Progenitor cell of endocrine pancreas (in vitro differentiated cells): ENCODE data around the gene IGF2BP3. TPM values are rescaled to one million over a fixed set of nuclear protein-coding genes. Genes with fewer than 3 reads are reported as not detected.

Source experiments
- DNase-seq: peaks from one replicate; pipeline ENCODE4 v3.0.0; 2021; ENCODE audit warnings: low spot score; ENCODE audit not compliant: unreplicated experiment
- H3K27ac Mint-ChIP-seq: 2 replicates; pipeline ENCODE4 v1.8.0; 2021; ENCODE audit warnings: mild to moderate bottlenecking, moderate library complexity, mixed read lengths
- H3K27me3 Mint-ChIP-seq: 2 replicates; pipeline ENCODE4 v1.8.0; 2021; ENCODE audit warnings: mixed read lengths
- H3K36me3 Mint-ChIP-seq: 2 replicates; pipeline ENCODE4 v1.8.0; 2022; ENCODE audit warnings: mixed read lengths; ENCODE audit not compliant: insufficient read depth
- H3K4me1 Mint-ChIP-seq: 2 replicates; pipeline ENCODE4 v1.8.0; 2021; ENCODE audit warnings: low read depth, mixed read lengths
- H3K4me3 Mint-ChIP-seq: 2 replicates; pipeline ENCODE4 v1.8.0; 2021; ENCODE audit warnings: low read depth, mild to moderate bottlenecking, moderate library complexity, mixed read lengths
- H3K9me3 Mint-ChIP-seq: 2 replicates; pipeline ENCODE4 v1.8.0; 2021; ENCODE audit warnings: low read depth, mixed read lengths
- total RNA-seq: library from RNA; stranded (reverse); gene quantifications from 2 replicates; pipeline ENCODE4 v1.2.1, GENCODE V29; 2021
- TF ChIP-seq, protein P1 (sequence below): fragments of 200-600 bp; sonication (generic); IDR thresholded peaks from one replicate; pipeline ENCODE4 v1.5.0; 2021; ENCODE audit warnings: antibody characterized with exemption, mild to moderate bottlenecking; ENCODE audit not compliant: unreplicated experiment

The IGF2BP3 gene
- total RNA-seq, 1 donor from 2014 or later = 96.9 TPM

DNA sequence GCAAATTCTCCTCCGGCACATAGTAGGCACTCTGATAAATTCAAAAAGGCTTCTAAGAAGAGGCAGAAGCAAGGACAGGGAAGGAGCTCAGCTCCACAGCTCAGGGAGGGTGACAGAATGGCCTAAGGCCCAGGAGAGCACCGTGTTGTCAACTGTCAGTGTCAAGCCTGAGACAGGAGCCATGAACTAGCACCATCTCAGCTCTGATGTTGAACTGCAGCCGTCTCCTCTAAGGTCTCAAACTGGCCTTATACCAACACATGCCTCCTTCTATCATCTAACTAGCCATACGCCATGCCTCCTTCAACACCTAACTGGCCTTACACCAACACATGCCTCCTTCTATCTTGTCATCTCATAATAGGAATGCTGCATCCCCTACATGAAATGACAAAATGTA is 73.0 kb downstream of the IGF2BP3 start:
- Mint-ChIP-seq H3K4me3 (no peak overlapping the region), H3K36me3 (peaks cover 11% of the 10 kb centered on the region), H3K4me1 (peaks cover 25% of the 10 kb centered on the region), H3K27me3 (no peaks in the 10 kb centered on the region), H3K27ac (no peak overlapping the region), H3K9me3 (no peaks in the 10 kb centered on the region)
- no peak for DNase-seq
- TF ChIP-seq, protein P1, sequence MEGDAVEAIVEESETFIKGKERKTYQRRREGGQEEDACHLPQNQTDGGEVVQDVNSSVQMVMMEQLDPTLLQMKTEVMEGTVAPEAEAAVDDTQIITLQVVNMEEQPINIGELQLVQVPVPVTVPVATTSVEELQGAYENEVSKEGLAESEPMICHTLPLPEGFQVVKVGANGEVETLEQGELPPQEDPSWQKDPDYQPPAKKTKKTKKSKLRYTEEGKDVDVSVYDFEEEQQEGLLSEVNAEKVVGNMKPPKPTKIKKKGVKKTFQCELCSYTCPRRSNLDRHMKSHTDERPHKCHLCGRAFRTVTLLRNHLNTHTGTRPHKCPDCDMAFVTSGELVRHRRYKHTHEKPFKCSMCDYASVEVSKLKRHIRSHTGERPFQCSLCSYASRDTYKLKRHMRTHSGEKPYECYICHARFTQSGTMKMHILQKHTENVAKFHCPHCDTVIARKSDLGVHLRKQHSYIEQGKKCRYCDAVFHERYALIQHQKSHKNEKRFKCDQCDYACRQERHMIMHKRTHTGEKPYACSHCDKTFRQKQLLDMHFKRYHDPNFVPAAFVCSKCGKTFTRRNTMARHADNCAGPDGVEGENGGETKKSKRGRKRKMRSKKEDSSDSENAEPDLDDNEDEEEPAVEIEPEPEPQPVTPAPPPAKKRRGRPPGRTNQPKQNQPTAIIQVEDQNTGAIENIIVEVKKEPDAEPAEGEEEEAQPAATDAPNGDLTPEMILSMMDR = no peak

DNA sequence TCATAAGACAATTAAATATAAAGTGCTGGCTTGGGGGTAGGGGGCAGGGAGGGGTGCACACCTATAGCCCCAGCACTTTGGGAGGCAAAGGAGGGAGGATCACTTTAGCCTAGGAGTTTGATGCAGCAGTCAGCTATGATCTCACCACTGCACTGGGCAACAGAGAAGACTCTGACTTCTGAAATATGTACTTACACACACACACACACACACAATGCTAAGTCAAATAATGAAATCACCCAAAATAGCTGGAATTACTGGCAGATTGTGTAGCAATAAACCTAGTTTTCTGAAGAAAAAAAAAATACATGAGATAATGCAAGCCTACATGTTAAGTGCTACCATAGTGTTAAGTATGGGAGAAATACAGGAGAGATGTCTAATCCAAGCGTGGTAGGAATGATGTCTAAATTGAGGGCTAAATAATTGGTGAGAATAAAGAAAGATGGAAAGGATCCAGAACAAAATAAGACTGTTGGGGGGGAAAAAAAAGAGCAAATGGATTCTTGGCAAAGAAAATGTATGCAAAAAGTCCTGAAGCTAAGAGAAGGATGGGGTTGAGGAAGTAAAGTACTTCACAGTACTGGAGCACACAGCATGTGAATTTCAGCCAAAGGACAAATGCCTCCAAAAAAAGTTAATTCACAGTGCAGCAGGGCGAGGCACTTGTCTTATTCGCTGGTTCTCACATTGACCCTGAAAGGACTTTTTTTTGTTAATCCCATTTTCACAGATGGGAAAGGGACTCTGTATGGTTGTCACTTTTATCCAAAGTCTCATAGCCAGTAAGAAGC is 73.9 kb downstream of the IGF2BP3 start:
- peaks cover 10% of the 10 kb centered on the region for H3K36me3 Mint-ChIP-seq
- peaks cover 33% of the 10 kb centered on the region for H3K4me1 Mint-ChIP-seq
- no peaks in the 10 kb centered on the region for H3K27me3 Mint-ChIP-seq
- no peak for DNase-seq
- H3K27ac Mint-ChIP-seq = no peak overlapping the region
- no peaks in the 10 kb centered on the region for H3K9me3 Mint-ChIP-seq
- TF ChIP-seq, protein P1 = no peak
- no peak overlapping the region for H3K4me3 Mint-ChIP-seq

DNA sequence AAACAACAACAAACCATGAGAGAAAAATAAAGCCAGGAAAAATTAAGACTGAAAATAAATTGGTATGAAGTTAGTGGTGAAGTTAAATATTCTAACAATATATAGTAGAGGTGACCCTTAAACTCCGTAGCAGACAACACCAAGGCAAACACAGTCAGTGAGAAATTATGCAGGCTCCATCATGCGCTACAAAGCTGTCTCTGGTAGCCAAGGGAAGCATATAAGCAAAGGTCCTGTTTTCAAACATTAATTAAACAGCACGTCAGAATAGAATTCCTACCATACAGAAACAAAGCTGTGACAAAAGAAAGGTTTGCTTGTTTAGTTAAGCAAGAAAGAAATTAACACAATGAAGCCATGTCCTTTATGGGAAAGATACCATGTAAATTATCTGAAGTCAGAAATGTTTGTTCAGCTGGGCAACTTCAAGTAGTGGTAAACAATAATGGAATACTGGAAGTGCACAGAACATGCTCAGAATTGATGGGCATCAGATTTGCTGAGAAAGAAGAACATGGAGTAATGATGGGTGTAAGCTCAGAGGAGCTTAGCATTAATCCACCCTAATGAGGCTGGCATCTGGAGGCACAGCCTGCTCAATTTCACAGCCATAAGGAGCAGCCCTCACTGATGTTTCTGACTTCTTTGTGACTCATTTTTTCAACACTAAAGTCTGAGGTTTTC is 75.7 kb downstream of the IGF2BP3 start:
- TF ChIP-seq, protein P1 = no peak
- Mint-ChIP-seq H3K27me3 (no peaks in the 10 kb centered on the region), H3K36me3 (peaks cover 8% of the 10 kb centered on the region), H3K27ac (peak overlapping the region; percentile 88), H3K4me1 (peaks cover 38% of the 10 kb centered on the region), H3K4me3 (no peak overlapping the region), H3K9me3 (no peaks in the 10 kb centered on the region)
- no peak for DNase-seq

DNA sequence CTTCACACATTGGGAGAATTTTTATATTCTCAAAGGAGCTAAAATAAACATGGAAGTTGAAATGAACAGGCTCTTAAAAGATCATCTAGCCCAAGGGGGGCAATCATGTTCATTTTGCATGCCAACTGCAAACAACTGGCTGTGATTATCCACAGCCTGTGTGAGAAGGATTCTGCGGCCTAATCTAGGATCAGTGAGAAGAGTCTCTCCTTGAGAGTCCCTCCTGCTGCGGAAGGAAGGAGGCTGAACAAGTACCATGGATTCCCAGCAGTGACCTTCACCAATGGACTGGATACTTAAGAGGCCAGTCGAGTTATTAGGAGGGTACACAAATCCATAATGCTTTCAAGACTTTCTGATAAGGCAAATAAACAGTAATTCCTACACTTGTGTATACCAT is 76.7 kb downstream of the IGF2BP3 start:
- H3K27ac Mint-ChIP-seq = peak overlapping the region; percentile 49
- H3K36me3 Mint-ChIP-seq = peaks cover 8% of the 10 kb centered on the region
- no peak overlapping the region for H3K4me3 Mint-ChIP-seq
- DNase-seq = no peak
- H3K27me3 Mint-ChIP-seq = no peaks in the 10 kb centered on the region
- TF ChIP-seq, protein P1 = no peak
- H3K9me3 Mint-ChIP-seq = no peaks in the 10 kb centered on the region
- peaks cover 38% of the 10 kb centered on the region for H3K4me1 Mint-ChIP-seq

DNA sequence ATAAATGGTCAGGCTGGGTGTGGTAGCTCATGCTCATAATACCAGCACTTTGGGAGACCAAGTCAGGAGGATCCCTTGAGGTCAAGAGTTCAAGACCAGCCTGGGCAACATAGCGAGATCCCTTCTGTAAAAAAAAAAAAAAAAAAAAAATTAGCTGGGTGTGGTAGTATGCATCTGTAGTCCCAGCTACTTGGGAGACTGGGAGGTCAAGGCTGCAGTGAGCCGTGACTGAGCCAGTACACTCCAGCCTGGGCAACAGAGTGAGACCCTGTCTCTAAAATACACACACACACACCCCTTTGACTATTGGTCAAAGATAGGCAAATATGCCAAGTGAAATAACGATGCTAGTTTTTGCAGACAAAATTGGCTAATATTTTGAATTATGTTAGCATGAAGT is 80.6 kb downstream of the IGF2BP3 start:
- peaks cover 14% of the 10 kb centered on the region for H3K36me3 Mint-ChIP-seq
- DNase-seq = no peak
- H3K4me3 Mint-ChIP-seq = no peak overlapping the region
- no peaks in the 10 kb centered on the region for H3K9me3 Mint-ChIP-seq
- H3K27me3 Mint-ChIP-seq = no peaks in the 10 kb centered on the region
- no peak overlapping the region for H3K27ac Mint-ChIP-seq
- TF ChIP-seq, protein P1 = no peak
- peaks cover 31% of the 10 kb centered on the region for H3K4me1 Mint-ChIP-seq
